GM18526 (cell line): Measurements from ENCODE around the gene FLYWCH2.

Experiments used
- POLR2A ChIP-seq: IDR thresholded peaks from 3 replicates; pipeline ENCODE4 v1.6.1; 2011; ENCODE audit not compliant: insufficient read length; ENCODE audit errors: extremely low read depth

The FLYWCH2 gene

DNA sequence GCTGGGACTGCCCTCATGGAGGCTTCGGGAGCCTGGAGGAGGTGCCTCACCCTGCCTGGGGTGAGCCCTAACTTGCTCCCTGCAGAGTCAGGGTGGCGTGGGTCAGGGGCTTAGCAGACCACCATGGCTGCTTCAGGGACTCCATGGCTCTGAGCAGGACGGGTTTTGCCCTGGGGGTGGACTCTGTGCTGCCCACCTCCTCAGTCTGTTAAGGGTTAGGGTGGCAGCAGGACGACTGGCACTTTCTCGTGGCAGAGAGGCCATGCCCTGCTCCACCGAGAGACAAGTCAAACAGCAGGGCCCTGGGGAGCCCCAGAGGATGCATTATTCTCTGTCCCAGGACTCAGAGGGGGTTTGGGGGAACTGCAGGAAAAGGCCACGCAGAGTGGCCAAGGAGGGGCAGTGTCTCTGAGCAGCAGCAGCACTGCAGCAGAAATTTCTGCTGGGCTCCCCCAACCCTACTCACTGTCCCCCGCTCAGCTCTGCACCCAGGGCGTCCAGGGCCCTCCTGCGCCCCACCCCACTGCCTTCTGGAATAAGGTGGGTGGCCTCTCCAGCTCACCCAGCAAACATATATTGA, 23.2 kb upstream of the FLYWCH2 start:
- no peak for TF ChIP-seq POLR2A

GRCh38 chr16:2860826-2861567, 22.0 kb upstream of the FLYWCH2 start:
- no peak for TF ChIP-seq POLR2A

DNA sequence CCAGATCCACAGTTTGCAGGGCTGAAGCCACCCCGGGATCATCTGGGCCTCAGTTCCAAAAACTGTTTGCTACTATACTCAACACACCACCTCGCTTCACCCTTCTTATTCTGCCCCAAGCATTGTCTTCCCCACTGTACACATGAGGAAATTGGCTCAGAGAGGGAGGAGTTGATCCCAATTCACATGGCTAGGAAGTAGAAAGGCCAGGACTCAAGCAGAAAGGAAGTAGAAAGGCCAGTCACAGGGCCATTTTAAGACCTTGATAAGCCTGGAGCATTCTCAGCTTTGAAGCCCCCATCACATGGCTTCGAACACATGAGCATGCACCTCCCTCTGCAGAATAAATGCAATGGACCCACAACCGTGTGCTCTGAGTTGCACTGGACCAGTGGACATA, 17.4 kb upstream of the FLYWCH2 start:
- TF ChIP-seq POLR2A, result no peak

GRCh38 chr16:2866431-2866830, 16.6 kb upstream of the FLYWCH2 start:
- TF ChIP-seq POLR2A, result no peak

- no peak for TF ChIP-seq POLR2A
Measured at GRCh38 chr16:2867661-2867986, 15.4 kb upstream of the FLYWCH2 start.

GRCh38 chr16:2867987-2868789, 14.8 kb upstream of the FLYWCH2 start:
- TF ChIP-seq POLR2A, result peak; percentile 92

GRCh38 chr16:2871926-2872325, 11.1 kb upstream of the FLYWCH2 start:
- TF ChIP-seq POLR2A, result no peak

- TF ChIP-seq POLR2A, result no peak
Measured at GRCh38 chr16:2874032-2874911, 8.7 kb upstream of the FLYWCH2 start.

- no peak for TF ChIP-seq POLR2A
Measured at GRCh38 chr16:2874912-2875362, 8.1 kb upstream of the FLYWCH2 start.

- TF ChIP-seq POLR2A, result no peak
Measured at GRCh38 chr16:2879854-2880508, 3.0 kb upstream of the FLYWCH2 start.

- TF ChIP-seq POLR2A, result no peak
Measured at GRCh38 chr16:2881783-2882649, 999 bp upstream of the FLYWCH2 start.

- TF ChIP-seq POLR2A, result no peak
Measured at GRCh38 chr16:2883458-2883908, 468 bp downstream of the FLYWCH2 start.

DNA sequence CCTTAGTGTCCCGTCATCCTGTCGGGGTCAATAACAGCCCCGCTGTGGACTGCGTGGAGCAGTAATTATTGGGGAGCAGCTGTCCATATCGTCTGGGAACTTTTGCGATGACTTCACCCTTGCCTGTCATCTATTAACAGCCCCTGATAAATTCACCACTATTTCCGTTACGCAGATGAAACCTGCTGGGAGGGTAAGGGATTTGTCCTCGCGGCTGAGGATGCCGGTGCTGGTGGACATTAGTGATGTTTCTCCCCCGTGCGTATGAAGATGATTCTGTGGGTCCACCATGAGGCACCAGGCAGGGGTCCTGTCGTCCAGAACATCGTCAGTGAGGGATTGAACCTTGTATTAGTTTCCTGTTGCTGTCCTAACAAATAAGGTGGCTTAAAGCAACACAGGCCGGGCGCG, 1.0 kb downstream of the FLYWCH2 start:
- no peak for TF ChIP-seq POLR2A

GRCh38 chr16:2894231-2894630, 11.2 kb downstream of the FLYWCH2 start:
- TF ChIP-seq POLR2A, result no peak
